Thyroid gland (tissue), 4 donors: Measurements from ENCODE around the gene CCR7.

Source experiments
- POLR2A ChIP-seq, 2 donors: fragments of 450-650 bp; IDR thresholded peaks; one replicate each; pipeline ENCODE4 v1.6.1; 2017; ENCODE audit warnings: antibody characterized with exemption in 2 of 2, mild to moderate bottlenecking in 2 of 2, moderate library complexity in 1 of 2
- TF ChIP-seq, protein P1 (sequence below), 6 experiments: fragments of 200-600 bp in 3 of 6; fragments of 450-650 bp in 3 of 6; sonication (generic) in 3 of 6; IDR thresholded peaks; one replicate each; pipeline ENCODE4 v1.5.1; 2016 to 2019; ENCODE audit warnings: antibody characterized with exemption in 6 of 6, mild to moderate bottlenecking in 2 of 6, inconsistent platforms in 1 of 6, moderate library complexity in 1 of 6

DNA sequence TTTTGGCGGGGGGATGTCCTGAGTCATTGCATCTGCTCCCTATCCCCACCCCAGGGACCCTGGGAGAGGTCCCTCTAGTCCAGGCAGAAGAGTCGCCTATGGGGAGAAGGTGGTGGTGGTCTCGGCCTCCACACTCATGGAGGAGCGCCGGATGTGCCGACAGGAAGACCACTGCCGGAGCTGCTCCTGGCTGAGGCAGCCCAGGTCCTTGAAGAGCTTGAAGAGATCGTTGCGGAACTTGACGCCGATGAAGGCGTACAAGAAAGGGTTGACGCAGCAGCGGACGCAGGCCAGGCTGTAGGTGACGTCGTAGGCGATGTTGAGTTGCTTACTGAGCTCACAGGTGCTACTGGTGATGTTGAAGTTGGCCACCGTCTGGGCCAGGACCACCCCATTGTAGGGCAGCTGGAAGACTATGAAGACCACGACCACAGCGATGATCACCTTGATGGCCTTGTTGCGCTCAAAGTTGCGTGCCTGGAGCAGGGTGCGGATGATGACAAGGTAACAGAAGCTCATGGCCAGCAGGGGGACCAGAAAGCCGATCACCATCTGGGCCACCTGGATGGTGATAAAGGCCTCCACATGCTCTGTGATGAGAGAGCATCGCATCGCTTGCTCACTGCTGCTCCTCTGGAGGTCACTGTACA is 10.5 kb downstream of the CCR7 start:
- TF ChIP-seq POLR2A (IDR thresholded peaks at IDR 0.05): no peak
- TF ChIP-seq, protein P1, sequence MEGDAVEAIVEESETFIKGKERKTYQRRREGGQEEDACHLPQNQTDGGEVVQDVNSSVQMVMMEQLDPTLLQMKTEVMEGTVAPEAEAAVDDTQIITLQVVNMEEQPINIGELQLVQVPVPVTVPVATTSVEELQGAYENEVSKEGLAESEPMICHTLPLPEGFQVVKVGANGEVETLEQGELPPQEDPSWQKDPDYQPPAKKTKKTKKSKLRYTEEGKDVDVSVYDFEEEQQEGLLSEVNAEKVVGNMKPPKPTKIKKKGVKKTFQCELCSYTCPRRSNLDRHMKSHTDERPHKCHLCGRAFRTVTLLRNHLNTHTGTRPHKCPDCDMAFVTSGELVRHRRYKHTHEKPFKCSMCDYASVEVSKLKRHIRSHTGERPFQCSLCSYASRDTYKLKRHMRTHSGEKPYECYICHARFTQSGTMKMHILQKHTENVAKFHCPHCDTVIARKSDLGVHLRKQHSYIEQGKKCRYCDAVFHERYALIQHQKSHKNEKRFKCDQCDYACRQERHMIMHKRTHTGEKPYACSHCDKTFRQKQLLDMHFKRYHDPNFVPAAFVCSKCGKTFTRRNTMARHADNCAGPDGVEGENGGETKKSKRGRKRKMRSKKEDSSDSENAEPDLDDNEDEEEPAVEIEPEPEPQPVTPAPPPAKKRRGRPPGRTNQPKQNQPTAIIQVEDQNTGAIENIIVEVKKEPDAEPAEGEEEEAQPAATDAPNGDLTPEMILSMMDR (IDR thresholded peaks at IDR 0.05): no peak
